OCI-LY3 (cell line): ENCODE measurements around the gene ARPC1B.

Experiments
- H2AFZ ChIP-seq: fragments of 200-600, 300-600 bp; shearing (Covaris generic); 2 replicates; pipeline ENCODE4 v1.6.0; 2014; ENCODE audit warnings: antibody characterized with exemption, low read depth, low read length
- H3K27ac ChIP-seq: fragments of 200-600, 300-600 bp; sonication (generic); 2 replicates; pipeline ENCODE4 v1.5.1; 2014; ENCODE audit warnings: mild to moderate bottlenecking, low read length, moderate library complexity, mixed read lengths
- H3K27me3 ChIP-seq: fragments of 200-600, 300-600 bp; sonication (generic); 2 replicates; pipeline ENCODE4 v1.6.1; 2014; ENCODE audit warnings: low read depth, low read length, mixed read lengths
- H3K36me3 ChIP-seq: fragments of 200-600, 300-600 bp; sonication (generic); replicated peaks from 2 replicates; pipeline ENCODE3; 2014; ENCODE audit warnings: low read depth, low read length, mixed read lengths
- H3K4me1 ChIP-seq: fragments of 300-600, 200-600 bp; sonication (generic); 2 replicates; pipeline ENCODE4 v1.6.1; 2014; ENCODE audit warnings: low read length, mixed read lengths
- H3K4me2 ChIP-seq: fragments of 200-600, 300-600 bp; sonication (generic); 2 replicates; pipeline ENCODE4 v1.6.1; 2014; ENCODE audit warnings: low read length, mixed read lengths
- H3K4me3 ChIP-seq: fragments of 300-600, 200-600 bp; sonication (generic); 2 replicates; pipeline ENCODE4 v1.5.1; 2014; ENCODE audit warnings: antibody characterized with exemption, mild to moderate bottlenecking, low read length, moderate library complexity
- H3K79me2 ChIP-seq: fragments of 300-600, 200-600 bp; shearing (Covaris generic); 2 replicates; pipeline ENCODE4 v1.6.1; 2014; ENCODE audit warnings: mild to moderate bottlenecking, low read length, mixed read lengths
- H3K9ac ChIP-seq: fragments of 300-600, 200-600 bp; shearing (Covaris generic); 2 replicates; pipeline ENCODE4 v1.6.0; 2014; ENCODE audit warnings: mild to moderate bottlenecking, low read length, moderate library complexity
- H3K9me3 ChIP-seq: fragments of 200-600, 300-600 bp; shearing (Covaris generic); 2 replicates; pipeline ENCODE4 v1.6.1; 2014; ENCODE audit warnings: low read length, mixed read lengths; ENCODE audit not compliant: insufficient read depth
- H4K20me1 ChIP-seq: fragments of 200-600, 300-600 bp; sonication (generic); 2 replicates; pipeline ENCODE4 v1.6.1; 2016; ENCODE audit warnings: low read length, mixed read lengths; ENCODE audit not compliant: insufficient read depth
- CTCF ChIP-seq: fragments of 200-600, 300-600 bp; sonication (generic); IDR thresholded peaks from 2 replicates; pipeline ENCODE4 v1.5.1; 2014; ENCODE audit warnings: antibody characterized with exemption, low read length, low read depth
- EZH2phosphoT487 ChIP-seq: fragments of 200-600 bp; shearing (Covaris generic); IDR thresholded peaks from 2 replicates; pipeline ENCODE4 v1.6.1; 2018; ENCODE audit warnings: antibody characterized with exemption, mixed run types, low read depth

ARPC1B gene

DNA sequence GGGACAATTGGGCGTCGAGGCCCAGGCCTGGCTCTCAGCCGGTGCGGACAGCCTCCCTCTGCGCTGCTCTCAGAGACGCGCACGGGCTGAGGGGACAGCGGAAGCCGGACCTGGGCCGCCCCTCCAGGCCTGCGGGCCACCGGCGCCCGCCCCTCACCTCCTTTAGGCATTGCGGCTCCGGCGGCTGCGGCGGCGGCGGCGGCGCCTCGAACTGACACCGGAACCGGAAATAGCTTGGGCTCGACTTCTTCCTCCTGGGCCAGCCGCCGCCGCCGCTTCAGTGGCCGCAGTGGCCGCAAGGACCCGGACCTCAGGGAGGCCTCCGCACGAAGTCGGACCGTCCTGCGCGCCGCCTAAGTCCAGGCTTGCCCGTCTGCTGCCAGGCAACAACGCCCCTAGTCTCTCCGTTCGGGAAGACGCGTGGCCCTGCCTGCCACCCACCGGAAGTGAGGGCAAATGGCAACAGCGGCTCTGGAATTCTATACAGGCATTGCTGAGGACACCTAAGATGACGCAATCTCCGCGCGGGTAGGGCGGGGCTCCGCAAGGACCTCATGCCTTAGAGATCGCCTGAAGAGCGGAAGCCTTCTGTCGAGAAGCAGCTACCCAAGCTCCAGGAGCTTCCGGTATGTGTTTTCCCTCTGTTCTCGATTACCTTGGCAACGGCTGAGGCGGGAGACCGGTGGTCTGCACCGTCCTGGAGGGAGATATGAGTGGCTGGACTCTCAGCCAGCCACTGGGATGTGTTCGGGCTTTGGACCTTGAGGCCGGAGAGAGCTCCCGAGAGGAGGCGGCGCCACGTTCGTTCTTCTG lies 34.1 kb downstream of the ARPC1B start, which contains the start of the genes BUD31 and PDAP1:
Gene BUD31 (plus strand): TSS at position 591 of the 813 bp plus-strand sequence. CDS start 2,124 bp downstream, outside the sequence.
Gene PDAP1 (minus strand): TSS at position 219 of the 813 bp plus-strand sequence. CDS start 49 bp downstream, at position 170.
- Histone ChIP-seq H3K4me2 (peak within 1 kb of the TSS; percentile 96), H3K4me3 (peak within 1 kb of the TSS; percentile 91), H2AFZ (peak within 1 kb of the TSS; percentile 39; the same call in 1 of the 2 replicates), H3K36me3 (peaks cover 31% of the 10 kb centered on the region), H3K9me3 (no peaks in the 10 kb centered on the region), H3K27me3 (no peaks in the 10 kb centered on the region), H3K27ac (peak within 1 kb of the TSS; percentile 84), H3K9ac (peak within 1 kb of the TSS; percentile 99), H3K4me1 (peaks cover 17% of the 10 kb centered on the region), H4K20me1 (peaks cover 23% of the 10 kb centered on the region), H3K79me2 (peaks cover 80% of the 10 kb centered on the region)
- no peak for TF ChIP-seq EZH2phosphoT487
- TF ChIP-seq CTCF = no peak

- peaks cover 28% of the 10 kb centered on the region for H3K36me3 ChIP-seq
Measured at GRCh38 chr7:99409192-99409572, 34.7 kb downstream of the ARPC1B start.

GRCh38 chr7:99409806-99410205 lies 35.3 kb downstream of the ARPC1B start:
- Histone ChIP-seq H3K27ac (no peak overlapping the region), H3K4me3 (peak overlapping the region; percentile 91), H3K36me3 (peaks cover 21% of the 10 kb centered on the region), H2AFZ (no peak overlapping the region), H3K4me1 (peaks cover 17% of the 10 kb centered on the region), H4K20me1 (peaks cover 17% of the 10 kb centered on the region), H3K9ac (peak overlapping the region; percentile 99), H3K79me2 (peaks cover 68% of the 10 kb centered on the region), H3K4me2 (peak overlapping the region; percentile 96), H3K27me3 (no peaks in the 10 kb centered on the region), H3K9me3 (no peaks in the 10 kb centered on the region)
- TF ChIP-seq EZH2phosphoT487 = no peak
- TF ChIP-seq CTCF = no peak

More at GRCh38 chr7:99409192-99409572, 34.7 kb downstream of the ARPC1B start:
- H3K27ac ChIP-seq = peak overlapping the region; percentile 84
- peaks cover 74% of the 10 kb centered on the region for H3K79me2 ChIP-seq
- H4K20me1 ChIP-seq = peaks cover 21% of the 10 kb centered on the region
- peak overlapping the region; percentile 96 for H3K4me2 ChIP-seq
- peak overlapping the region; percentile 91 for H3K4me3 ChIP-seq
- no peaks in the 10 kb centered on the region for H3K27me3 ChIP-seq
- TF ChIP-seq EZH2phosphoT487 = no peak
- TF ChIP-seq CTCF = no peak
- H2AFZ ChIP-seq = peak overlapping the region; percentile 39; the same call in 1 of the 2 replicates
- peak overlapping the region; percentile 99 for H3K9ac ChIP-seq
- peaks cover 17% of the 10 kb centered on the region for H3K4me1 ChIP-seq
- H3K9me3 ChIP-seq = no peaks in the 10 kb centered on the region

DNA sequence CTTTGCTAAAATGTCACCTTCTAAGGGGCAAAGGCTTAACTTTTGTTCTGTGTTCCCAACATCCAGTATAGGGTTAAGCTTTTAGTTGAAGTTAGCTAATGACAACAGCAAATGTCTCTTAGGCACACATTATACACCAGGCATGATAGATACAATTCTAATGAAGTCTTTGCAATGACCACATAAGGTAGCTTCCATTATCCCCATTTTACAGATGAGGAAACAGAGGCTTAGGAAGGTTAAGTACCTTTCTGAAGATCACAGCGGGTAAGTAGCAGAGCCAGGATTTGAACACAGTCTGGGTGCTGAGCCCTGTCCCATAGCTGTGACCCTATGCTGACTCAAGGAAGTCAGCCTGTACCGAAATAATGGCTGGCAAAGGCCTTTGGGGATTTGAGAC lies 36.1 kb downstream of the ARPC1B start:
- Histone ChIP-seq H3K9ac (no peak overlapping the region), H3K79me2 (peaks cover 60% of the 10 kb centered on the region), H3K4me2 (no peak overlapping the region), H3K4me3 (no peak overlapping the region), H2AFZ (no peak overlapping the region), H3K36me3 (peaks cover 19% of the 10 kb centered on the region), H4K20me1 (peaks cover 13% of the 10 kb centered on the region), H3K9me3 (no peaks in the 10 kb centered on the region), H3K27ac (no peak overlapping the region), H3K4me1 (peaks cover 17% of the 10 kb centered on the region), H3K27me3 (no peaks in the 10 kb centered on the region)
- TF ChIP-seq EZH2phosphoT487 = no peak
- no peak for TF ChIP-seq CTCF
